NCI-H345 (cell line): ENCODE measurements around the gene RPS15A.
A peak's percentile ranks its signal among the peaks of the same experiment; 100 is the strongest.
"Not testable (repeated sequence)": the region's sequence is repeated elsewhere in the genome, so short reads cannot be mapped to it uniquely, and the experiment has no call there.

Source experiments
- DNase-seq: peaks from one replicate; lab custom pipeline; 2025; lab: John Stamatoyannopoulos, UW

Gene RPS15A

DNA sequence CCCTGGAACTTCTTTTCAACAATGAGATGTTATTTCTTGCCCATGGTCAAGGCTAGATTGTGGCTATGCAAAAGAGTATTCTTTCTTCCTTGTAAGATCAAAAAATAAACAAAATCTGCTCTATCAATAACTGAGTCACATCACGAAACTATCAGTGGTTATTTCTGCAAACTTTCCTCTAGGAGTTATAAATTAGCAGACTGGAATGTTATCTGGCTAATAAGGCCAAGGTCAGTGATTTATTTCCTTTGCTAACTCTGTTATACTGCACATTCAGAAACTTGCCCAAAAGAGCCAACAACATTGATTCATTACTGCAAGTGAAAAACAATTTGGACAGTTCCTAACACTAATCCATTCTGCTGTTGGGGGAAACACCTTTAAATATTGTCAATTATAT is 6.2 kb upstream of the RPS15A start:
- DNase-seq: no peak

DNA sequence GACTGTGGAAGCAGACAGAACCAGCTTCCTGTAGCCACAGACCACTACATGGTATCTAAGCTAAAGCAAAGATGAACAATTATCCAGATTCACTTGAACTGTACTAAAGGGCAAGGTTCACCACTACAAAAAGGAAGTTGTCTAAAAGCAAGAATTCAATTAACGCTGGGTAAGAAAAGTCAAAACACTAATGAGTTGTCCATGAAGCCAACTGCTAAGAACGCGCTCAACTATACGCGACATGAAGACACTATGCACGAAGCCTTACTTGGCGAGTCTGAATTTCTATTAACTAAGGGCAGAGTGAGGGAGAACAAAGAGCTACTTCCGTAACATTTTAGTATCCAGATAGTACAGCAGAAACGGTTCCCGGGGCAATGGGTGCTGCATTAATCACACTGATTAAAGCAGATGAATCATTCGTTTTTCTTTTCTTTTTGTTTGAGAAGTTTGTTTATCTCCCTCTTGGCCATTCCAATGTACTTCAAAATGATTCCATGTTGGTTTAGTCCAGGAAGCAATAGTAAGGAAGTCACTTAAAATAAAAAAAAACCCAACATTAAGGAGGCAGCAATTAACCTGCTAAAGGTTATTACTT is 2.8 kb upstream of the RPS15A start:
- DNase-seq: no peak

DNA sequence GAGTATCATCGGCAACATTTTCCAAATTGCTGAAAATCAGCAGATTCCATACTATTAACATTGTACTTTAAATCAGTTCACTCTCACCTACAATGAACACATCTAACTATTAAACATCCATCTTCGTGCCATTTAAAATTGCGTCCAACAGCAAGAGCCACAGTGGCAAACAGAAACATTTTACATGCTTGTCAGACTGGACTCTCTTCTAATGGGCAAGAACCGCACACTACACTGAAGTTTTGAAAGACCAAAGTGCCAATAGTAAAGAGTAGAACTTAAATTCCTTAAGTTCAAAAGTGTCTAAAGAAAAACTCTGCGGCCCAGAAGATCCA is 652 bp downstream of the RPS15A start:
- no peak for DNase-seq

DNA sequence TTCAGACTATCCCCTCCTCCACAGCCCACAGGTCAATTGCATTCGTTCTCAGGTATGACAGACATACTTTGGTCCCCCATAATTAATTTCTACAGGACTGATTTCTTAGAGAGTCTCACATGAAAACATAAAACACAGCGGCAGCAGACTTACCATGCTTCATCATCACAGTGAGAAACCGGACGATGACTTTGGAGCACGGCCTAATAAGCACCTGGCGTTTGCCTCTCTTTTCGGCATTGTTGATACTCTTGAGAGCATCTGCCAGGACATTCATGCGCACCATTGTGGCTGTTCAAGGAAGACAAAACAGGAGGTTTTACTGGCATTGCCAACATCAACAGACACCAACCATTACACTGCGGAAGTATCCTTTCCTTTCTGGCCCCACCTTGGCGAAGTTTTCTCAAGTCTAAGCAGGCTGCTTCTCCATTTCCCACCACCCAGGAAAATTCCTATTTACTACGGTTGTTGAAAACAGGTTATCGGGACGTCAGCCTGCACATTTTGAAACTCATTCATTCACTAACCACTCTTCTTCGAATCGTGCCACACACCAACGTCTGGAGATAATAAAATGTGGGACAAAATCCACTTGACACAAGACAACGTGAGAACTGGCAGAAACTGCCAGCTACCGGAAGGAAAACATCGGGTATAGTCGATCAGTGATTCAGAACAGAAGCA is 1.2 kb downstream of the RPS15A start:
- no peak for DNase-seq

DNA sequence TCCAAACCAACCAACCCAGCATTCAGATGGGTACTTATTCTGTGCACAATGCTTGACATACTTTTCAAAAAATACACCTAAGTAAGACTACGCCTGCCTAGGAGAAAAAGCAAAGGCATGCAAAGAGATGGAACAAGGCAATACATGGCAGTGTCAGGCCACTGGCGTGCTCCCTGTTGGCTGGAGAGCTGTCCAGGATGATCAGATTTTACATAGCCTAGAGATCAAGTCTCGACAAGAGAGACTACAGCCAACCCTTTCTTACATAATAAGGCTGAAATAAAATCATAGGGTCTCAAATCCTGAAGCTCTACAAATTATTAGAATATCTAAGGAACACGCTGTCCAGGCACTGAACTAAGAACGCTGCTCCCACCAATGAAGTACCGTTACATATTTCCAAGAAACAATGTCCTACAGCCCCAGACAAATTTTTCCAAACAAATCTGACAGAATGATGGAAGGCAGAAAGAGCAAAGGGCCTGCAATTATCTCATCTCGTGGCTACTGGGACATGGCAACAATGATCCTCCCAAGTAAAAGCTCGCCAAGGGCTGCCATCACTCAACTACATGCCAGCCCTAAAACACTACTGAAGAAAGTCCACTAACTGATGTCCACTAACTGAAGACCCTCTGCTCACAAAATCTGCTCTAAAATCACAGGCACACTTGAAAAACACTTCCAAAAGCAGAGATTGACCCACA is 5.1 kb downstream of the RPS15A start:
- no peak for DNase-seq

DNA sequence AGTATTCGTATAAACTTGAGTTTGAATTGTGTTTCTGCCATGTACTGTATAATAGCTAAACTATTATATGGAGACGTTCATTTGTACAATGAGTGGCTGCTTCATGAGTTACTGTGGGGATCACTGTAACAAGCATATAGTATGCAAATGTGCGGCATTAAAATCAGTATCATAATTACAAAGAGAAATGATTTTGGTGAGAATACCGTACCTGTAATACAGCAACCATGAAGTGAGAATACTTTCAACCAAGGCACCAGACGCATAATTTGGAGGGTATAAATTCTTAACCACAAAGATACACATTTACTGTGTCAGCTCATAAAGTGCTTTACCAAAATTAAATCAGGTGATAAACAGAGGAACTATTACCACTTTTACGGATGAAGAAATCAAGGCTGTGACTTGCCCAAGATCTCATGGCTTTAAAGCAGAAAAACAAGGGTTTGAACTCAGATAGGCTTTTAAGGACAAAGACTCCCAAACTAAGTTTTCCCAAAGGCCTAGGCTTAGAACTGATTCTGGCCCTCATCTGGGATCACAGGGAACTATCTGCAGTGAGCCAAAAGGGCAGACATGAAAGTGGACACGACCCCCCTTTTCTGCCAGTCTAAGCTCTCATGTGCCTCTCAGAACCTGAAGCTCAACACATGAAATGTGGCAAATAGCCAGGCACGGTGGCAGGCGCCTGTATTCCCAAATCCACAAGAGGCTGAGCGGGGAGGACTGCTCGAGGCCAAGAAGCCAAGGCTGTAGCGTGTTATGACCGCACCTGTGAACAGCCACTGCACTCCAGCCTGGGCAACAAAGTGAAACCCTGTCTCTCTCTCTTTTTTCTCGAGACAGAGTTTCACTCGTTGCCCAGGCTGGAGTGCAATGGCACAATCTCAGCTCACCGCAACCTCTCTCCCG is 6.4 kb downstream of the RPS15A start:
- no peak for DNase-seq

DNA sequence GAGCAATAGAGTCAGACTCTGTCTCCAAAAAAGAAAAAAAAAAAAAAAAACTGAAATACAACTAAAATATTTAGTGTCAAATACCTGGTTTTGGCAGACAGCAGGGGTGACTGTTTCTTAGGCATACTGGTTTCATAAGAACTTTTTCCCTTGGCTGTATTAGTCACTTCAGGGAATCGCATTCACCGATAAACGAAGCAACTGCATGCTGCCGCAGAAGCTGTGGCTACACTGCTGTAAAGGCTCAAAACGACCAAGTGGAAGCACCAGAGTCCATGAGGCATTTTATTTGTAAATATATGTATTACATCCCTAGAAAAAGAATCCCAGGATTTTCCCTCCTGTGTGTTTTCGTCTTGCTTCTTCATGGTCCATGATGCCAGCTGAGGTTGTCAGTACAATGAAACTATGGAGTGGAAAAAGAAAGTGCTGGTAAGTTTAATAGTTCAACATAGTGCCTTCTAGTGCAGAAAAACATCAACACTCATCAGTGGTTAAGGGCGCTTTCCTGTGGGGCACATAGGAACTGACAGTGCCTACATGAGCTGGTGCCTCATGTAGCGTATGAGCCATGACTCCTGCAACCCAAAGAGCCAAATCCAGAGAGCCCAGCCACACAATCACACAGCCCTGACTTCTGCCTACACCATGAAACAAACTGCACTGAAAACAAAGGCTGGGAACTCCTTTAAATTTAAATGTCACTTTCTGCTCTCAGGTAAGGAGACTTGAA is 7.3 kb downstream of the RPS15A start:
- DNase-seq: no peak

DNA sequence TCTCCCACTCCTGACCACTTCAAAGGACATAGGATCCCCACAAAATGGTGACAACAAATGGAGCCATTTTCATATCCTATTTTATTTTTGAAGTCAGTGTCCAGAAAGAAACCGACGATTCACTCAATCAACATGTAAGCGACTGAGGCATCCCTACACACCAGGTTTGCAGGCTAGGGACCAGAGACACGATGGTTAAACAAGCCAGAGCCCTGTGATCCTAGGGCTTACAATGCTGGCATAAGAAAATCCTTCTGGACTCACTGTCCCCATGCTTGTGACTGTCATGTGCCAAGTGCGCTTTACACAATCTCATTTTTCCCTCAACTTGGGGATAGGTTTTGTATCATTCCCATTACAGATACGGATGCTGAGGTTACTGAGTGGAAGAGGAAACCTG is 8.9 kb downstream of the RPS15A start:
- DNase-seq: not testable (repeated sequence)

DNA sequence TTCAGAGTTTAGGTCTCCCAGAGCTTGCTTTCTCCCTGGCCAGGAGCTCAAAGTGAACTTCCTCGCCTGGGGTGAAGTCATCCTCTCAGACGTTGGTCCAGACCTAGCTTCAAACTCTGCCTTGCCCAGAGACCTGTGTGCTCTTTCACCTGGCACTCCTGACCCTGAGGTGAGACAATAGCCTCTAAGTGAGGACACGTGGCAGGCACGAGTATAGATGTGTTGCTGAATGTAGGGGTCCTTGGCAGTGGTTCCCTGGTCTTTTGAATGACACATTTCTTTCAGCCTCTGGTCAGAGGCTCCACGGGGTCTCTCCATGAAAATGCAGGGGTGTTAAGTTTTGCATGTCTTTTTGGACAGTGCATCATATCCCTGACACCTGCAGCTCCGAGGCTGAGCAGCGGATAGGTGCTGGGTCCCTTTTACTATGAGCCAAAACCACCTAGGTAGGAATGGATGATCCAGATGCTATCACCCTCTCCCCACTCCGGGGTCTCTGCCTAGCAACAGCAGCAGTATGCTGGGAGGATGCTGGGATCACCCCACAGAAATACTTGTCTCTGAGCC is 9.6 kb downstream of the RPS15A start:
- DNase-seq: not testable (repeated sequence)

DNA sequence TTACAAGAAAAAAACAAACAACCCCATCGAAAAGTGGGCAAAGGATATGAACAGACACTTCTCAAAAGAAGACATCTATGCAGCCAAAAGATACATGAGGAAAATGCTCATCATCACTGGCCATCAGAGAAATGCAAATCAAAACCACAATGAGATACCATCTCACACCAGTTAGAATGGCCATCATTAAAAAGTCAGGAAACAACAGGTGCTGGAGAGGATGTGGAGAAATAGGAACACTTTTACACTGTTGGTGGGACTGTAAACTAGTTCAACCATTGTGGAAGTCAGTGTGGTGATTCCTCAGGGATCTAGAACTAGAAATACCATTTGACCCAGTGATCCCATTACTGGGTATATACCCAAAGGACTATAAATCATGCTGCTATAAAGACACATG is 12.5 kb downstream of the RPS15A start:
- not testable (repeated sequence) for DNase-seq

DNA sequence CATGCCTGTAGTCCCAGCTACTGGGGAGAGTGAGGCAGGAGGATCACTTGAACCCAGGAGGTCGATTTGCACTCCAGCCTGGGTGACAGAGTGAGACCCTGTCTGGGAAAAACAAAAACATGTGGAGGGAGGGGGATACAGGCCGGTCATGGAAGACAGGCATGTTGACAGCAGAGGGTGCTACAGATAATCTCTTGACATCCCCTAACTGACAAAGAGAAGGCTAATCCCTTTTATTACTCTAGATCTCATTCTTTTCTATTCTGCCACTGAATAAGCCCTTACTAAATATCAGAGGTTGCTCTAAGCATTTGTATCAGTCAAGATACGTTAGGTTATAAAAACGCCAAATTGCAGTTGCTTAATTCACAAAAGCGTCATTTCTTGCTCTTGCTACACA is 13.8 kb downstream of the RPS15A start:
- DNase-seq: not testable (repeated sequence)

DNA sequence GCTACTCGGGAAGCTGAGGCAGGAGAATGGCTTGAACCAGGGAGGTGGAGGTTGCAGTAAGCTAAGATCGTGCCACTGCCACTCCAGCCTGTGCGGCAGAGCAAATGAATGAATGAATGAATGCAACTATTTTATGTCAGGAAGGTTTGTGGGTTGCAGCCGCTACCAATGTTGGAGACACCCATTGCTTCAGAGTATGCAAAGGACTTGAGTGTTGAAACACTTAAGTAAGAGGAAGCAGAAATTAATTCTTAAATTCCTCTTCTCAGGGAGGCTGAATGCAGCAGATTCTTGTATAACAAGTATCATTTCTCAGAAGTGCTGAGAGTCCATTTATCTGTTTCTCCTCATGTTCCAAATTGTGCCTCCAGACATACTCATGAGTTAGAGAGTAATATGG is 15.5 kb downstream of the RPS15A start:
- DNase-seq: not testable (repeated sequence)

DNA sequence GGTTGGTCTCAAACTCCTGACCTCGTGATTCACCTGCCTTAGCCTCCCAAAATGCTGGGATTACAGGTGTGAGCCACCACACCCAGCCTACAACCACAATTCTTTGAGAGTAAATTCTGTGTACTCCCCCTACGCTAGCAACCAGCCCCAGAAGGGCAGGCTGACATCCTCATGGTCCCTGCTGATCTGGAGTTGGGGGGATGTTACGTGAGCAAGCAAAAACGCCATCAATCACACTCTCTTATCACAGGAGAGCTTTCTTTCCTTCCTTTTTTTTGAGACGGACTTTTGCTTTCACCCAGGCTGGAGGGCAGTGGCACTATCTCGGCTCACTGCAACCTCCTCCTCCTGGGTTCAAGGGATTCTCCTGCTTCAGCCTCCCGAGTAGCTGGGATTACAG is 18.0 kb downstream of the RPS15A start:
- DNase-seq: not testable (repeated sequence)

DNA sequence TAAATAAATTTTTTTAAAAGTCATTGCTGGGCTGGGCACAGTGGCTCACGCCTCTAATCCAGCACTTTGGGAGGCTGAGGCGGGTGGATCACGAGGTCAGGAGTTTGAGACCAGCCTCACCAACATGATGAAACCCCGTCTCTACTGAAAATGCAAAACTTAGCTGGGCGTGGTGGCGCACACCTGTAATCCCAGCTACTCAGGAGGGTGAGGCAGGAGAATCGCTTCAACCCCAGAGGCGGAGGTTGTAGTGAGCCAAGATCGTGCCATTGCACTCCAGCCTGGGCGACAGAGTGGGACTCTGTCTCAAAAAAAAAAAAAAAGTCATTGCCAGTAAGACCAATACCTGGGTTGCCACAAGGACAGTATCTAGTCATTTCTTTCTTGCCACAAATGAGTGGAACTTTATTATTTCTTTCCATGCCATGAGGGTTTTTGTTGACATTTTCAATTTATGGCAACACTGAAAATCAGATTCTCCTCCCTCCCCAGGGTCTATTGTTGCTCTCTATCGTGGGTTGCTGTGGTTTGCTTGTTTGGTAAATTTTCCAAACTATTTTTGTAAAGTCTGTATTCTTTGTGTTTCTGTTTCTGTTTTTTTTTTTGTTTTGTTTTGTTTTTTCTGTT is 19.7 kb downstream of the RPS15A start:
- not testable (repeated sequence) for DNase-seq

DNA sequence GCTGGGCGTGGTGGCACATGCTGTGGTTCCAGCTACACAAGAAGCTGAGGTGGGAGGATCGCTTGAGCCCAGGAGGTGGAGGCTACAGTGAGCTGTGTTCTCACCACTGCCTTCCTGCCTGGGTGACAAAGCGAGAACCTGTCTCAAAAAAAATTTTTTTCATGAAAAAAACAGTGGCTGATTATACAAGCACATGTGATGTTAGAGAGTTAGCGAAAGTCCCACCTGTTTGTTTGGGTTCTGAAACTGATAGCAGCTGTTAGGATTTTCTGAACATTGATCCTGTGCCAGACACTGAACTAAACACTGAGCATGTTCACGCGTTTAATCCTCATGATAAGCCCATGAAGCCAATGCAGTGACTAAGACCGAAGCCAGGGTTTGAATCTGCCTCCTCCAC is 22.9 kb downstream of the RPS15A start:
- DNase-seq: not testable (repeated sequence)

DNA sequence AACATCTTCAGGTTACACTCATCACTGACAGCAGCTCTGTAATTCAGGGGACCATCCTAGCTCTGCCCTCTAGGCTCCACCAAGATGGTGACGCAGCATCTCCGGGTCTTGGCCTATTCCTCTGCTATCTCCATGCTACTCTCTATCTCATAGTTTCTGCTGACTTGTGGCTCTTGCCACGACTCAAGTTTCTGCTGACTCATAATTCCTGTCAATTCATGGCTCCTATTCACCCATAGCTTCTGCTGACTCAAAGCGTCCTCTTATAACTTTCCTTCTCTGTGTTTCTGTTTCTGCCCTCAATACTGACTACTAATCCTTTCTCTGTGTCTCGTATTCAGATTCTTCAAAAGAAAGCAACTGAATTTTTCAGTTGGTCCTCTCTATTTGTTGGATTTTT is 27.4 kb downstream of the RPS15A start:
- not testable (repeated sequence) for DNase-seq

DNA sequence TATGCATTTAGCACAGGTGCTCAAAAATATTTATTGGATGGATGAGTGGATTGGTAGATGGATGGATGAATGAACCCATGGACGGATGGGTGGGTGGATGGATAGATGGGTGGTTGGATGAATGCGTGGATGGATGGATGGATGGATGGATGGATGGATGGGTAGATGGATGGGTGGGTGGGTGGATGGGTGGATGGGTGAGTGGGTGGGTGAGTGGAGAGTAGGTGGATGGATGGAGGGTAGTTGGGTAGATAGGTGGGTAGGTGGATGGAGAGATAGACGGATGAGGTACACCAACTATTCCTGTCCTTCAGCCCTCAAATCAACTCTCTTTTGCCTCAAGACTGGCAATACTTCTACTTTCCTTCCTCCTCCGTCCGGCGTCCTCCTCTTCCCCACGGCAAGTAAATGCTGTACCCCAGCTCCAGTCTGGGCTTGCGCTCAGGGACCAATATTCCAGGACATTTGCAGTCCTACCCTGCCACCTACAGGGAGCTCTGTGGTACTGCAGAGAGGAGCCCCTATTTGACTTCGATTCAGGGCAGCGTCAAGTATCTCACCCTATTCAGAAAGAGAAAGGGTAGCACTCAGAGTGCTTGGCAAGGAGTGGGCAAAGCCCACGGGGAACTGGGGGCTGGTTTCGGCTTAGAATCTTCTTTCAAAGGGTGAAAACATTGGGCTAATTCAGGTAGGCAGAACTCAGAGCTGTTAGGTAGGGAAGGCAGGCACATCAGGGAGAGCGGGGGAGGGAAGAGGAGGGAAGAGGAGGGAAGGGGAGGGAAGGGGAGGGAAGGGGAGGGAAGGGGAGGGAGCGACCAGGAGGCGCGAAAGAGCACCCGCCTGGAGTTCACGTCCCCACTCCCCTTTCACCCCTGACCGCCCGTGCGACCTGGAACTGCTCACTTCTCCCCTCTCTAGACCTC is 30.3 kb downstream of the RPS15A start:
- peak; percentile 33 for DNase-seq

DNA sequence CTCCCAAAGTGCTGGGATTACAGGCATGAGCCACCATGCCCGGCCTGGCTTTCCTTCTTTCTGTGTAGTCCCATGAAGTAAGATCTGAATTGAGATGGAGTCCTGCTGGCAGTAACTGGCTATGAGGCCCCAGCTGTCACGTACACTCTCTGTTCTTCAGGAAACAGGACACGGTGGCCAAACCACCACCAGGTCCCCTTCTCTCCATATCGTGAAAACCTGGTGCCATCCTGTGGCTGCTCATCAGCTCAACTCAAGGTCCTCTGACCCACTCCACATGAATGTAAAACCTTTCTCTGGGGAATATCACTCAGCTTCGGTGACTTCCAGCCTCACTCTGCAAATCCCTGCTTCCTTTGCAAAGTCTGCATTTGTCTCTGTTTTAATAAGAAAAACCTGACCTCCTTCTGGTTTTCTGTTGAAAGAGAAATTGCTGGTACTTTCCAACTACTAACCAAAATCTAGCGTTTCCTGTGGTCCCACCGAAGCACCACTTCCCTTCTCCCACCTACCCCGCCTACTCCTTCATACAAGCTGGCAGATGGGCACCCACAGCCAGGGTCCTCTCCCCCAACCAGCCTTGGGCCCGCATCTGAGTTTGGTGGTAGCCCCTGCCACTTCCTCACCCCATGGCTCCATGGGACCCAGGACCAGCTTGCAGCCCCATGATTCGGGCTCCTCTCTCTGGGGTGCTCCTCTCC is 32.0 kb downstream of the RPS15A start:
- DNase-seq: not testable (repeated sequence)

DNA sequence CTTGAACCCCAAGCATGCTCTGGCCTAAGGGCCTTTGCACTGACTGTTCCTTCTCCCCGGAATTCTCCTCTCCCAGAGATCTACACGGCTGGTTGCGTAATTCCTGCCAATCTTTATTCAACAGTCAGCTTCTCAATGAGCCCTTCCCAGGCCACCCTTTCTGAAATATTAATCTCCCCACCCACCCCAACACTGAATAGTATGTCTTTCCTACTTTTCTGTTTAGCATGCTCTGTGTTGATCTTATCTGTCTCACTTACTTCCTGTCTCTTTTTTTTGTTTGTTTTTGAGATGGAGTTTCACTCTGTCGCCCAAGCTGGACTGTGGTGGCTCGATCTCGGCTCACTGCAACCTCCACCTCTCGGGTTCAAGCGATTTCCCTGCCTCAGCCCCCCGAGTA is 33.5 kb downstream of the RPS15A start:
- DNase-seq: not testable (repeated sequence)
